OCI-M2 (cell line): ENCODE data around the gene COL23A1.

Experiments used
- DNase-seq: peaks from one replicate; lab custom pipeline; 2025; ENCODE audit not compliant: unreplicated experiment; lab: John Stamatoyannopoulos, UW

Gene COL23A1

DNA sequence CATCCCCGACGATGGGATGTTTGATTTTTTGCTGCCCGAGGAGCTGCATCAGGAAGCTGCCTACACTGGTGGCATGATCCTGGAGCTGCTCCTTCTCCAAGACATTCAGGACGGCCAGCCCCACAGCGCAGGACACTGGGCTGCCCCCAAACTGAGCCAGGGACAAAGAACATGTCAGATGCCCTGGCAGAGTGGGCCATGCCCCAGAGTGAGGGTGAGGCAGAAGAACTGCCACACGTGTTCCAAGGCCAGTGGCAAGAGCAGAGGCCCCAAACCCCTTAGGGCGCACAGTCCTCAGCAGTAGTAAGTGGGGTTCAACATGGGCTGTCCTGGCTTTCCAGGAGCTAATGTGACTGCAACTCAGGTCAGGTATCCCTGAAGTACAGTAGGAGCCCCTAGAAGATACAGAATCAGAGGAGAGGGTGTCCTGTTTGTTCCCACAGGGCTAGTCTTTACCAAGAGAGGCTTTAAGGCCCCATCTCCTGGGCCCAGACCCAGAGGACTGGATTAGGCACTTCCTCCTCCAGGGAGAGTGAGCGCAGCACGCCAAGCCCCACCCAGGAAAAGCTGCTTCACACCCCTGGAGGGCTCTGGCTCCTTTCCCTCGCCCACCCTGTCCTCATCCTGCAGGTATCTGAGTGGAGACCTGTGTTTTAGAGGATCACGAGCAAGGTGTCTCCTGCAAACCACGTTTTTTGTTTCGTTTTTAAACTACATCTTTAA, 374.8 kb downstream of the COL23A1 start:
- DNase-seq = no peak

GRCh38 chr5:178214160-178214803, 375.9 kb downstream of the COL23A1 start:
- no peak for DNase-seq

DNA sequence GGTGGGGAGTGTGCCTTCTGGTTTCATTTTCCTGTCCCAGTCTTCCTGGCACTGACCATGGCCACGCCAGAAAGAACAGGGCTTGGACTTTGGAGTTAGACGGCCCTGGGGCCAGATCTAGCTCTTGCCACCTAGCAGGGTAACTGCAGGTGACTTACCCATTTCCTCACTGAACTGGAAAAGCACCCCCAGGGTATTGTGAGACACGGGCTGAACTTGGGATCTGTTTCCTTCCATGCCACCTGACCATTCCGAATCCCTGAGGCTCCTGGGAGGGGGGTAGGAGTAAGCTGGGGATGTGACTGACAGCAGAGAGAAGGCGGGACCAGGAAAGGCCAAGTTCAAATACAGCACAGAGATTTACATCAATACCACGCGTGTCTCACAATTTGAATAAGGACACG, 376.4 kb downstream of the COL23A1 start:
- DNase-seq = no peak

GRCh38 chr5:178213003-178213461, 377.2 kb downstream of the COL23A1 start:
- no peak for DNase-seq

DNA sequence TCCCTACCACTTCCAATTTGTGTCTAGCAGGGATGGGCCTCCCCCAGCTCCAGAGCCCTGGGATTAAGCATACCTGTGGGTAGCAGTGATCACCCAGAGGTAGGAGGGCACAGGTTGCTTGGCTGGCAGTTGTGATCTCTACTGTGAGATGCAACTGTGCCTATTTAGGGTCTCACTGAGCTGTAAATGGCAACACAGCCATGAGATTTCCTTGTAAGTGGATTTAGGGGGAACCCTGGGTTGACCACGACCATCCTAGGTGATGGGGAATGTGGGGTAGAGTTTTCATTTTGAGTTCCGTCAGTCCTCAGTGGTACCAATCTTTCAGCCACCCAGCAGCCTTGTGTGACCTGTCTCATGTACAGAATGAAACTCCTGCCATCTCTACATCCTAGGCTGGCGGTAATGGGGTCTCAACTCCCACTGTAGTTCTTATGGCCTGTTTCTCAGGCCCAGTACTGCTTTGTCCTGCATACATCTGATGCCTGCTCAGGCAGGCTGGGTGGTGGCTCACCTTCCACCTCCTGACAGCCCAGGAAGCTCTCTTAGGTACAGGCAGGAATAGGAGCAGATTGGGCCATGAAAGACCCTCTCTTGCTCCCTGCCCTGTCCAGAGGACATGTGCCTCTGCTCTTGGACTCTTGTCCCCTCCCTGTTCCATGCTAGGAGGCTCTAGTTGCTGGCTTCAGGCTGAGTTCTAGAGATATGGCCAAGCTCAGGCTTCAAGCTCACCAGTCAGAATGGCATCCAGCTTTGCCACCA, 377.8 kb downstream of the COL23A1 start:
- no peak for DNase-seq

GRCh38 chr5:178211095-178212048, 378.8 kb downstream of the COL23A1 start:
- no peak for DNase-seq

- no peak for DNase-seq
Measured at GRCh38 chr5:178210686-178211085, 379.5 kb downstream of the COL23A1 start.

DNA sequence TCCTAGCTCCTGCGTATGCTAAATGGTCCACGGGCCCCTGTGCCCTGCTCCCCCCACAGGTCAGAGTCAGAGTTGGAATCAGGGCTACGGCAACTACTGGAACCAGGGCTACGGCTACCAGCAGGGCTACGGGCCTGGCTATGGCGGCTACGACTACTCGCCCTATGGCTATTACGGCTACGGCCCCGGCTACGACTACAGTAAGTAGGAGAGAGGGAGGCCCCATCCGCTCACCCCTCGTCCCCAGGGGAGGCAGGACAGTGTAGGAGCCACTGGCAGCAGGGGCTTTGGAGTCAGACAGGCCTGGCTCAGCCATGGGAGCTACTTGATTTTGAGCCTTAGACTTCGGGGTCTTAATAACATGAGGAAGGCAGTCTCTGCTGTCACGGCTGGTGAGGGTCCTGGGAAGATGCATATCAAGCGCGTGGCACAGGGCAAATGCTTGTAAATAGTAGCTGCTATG, 380.1 kb downstream of the COL23A1 start:
- DNase-seq = no peak

DNA sequence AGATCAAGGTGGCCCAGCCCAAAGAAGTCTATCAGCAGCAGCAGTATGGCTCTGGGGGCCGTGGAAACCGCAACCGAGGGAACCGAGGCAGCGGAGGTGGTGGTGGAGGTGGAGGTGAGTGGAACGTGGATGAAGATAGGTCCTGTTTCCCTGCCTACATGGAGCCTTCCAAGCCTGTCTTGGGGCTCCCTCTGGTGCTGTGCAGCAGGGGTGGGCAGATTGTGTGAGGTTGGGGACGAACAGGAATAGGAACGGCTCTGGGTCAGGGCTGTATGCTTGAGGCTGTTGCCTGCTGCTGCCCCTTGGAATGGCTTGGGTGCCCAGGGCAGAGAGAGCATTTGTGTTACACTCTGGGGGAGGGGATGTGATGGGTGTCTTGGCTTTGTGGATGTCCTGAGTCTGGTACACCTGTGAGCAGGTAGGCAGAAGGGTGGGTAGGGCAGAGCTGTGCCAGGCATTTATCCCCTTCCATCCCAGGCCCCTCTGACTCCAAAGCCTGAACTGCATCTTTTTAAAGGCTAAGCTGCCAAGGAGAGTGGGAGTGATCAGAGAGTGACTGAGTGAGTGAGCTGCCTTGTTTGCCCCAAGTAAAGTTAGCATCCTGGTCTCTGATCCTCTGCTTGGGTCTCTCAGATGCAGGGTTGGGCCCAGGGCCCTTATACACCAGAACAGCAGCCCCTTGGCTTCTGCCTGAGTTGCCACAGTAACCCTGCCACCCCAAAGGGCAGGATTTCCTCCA, 380.7 kb downstream of the COL23A1 start:
- no peak for DNase-seq

GRCh38 chr5:178208540-178209227, 381.5 kb downstream of the COL23A1 start:
- no peak for DNase-seq

GRCh38 chr5:178207917-178208280, 382.3 kb downstream of the COL23A1 start:
- no peak for DNase-seq

DNA sequence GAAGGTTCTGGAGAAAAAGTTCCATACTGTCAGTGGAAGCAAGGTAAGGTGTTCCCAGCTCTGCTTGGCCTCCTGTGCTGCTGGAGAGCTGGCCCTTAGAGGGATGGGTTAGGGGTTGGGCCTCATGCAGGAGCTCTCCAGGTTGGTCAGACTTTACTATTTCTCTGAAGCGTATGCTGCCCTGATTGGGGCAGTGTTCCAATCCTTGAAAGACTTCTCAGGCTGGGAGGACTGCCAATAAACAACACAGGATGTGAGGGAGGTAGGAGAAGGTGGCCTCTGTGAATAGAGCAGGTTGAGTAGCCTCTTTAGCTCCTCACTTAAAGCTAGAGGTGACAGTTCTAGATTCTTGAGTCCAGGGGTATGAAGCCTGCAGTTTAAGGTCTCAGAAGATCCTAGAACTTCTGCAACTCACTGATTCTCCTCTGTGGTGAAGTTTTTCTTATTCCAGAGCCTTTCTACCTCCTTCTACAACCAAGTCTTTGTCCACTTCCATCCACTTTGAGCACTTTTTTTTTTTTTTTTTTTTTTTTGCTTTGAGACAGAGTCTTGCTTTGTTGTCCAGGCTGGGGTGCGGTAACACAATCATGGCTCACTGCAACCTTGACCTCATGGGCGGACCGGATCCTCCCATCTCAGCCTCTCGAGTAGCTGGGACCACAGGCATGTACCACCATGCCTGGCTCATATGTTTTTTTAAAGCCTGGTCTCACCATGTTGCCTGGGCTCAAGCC, 382.8 kb downstream of the COL23A1 start:
- no peak for DNase-seq

GRCh38 chr5:178206166-178207101, 383.8 kb downstream of the COL23A1 start:
- DNase-seq = no peak

DNA sequence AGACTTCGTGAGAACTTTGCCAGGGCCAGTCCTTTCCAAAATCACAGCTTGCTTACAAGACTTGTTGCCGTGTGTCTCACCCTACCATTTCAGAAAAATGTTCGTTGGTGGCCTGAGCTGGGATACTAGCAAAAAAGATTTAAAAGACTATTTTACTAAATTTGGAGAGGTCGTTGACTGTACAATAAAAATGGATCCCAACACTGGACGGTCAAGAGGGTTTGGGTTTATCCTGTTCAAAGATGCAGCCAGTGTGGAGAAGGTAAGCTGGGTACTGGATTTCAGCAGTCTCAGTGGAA, 384.5 kb downstream of the COL23A1 start:
- DNase-seq = no peak

- no peak for DNase-seq
Measured at GRCh38 chr5:178204935-178205748, 385.1 kb downstream of the COL23A1 start.

DNA sequence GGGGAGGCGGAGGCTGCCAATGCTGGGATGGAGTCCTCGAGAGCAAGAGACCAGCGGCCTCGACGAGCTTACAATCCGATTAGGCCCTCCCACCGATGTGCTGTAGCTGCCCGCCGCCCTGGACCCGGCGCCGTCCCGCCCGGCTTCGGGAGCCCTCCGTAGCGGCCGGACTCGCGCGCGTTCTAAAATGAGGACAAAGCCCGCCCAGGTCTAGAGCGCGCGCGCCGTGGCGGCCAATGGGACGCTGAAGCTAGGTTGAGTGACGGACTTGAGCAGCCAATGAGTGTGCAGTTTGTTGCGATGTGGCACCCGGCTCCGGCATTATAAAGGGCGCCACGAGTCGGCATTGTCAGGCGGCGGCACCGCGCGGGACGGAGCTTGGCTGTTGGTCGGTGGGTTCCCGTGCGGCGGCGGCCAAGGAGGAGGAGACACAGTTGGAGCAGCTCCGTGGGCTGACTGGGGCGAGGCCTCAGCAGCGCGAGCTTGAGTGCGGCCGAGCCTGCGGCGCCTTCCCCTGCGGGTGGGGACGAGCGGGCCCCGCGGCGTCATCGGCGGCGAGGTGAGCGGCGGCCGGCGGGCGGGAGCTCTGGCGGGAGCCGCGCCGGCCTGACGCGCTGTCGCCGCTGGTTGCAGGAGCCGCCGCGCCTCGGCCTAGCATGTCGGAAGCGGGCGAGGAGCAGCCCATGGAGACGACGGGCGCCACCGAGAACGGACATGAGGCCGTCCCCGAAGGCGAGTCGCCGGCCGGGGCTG, 385.8 kb downstream of the COL23A1 start, which contains the start of gene HNRNPAB:
Gene HNRNPAB, plus strand, starts transcription at position 352 of the 753 bp plus-strand sequence. Its CDS starts 305 bp downstream, at position 657.
- peak; percentile 88 for DNase-seq
